NCI-H774 (cell line): ENCODE measurements around the gene DYRK1A.

Source experiments
- DNase-seq: peaks from one replicate; lab custom pipeline; 2025; lab: John Stamatoyannopoulos, UW

The DYRK1A gene

DNA sequence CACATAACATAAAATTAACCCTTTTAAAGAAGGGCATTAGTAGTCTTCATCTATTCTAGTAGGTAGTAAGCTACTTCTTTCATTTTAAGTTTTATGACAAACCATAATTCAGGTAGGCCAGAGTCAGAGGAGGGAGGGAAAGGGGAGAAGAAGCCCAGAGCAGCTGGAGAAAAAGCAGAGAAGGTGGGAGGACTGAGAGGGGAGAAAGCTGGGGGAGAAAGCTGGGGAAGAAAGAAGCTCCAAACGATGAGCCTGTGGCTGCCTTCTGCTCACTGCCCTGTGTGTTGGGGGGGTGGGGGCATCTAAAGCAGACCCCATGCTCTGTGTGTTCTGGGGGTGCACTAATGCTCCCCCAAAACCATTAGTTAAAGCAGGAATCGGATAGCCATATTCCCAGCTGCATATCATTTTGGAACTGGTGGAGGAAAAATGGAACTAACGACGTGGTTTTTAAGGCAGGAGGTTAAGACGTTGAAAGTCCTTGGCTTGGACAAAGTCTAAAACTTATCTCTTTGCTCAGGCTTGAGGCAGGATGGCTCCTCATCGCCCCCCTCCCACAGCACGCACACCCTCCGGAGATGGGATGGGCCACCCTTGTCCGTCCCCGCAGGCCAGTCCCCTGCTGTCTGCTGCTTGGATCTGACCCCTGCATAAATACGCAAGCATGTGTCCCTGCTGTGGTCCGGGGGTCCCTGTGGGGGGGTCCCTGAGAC, 184.2 kb downstream of the DYRK1A start:
- no peak for DNase-seq

DNA sequence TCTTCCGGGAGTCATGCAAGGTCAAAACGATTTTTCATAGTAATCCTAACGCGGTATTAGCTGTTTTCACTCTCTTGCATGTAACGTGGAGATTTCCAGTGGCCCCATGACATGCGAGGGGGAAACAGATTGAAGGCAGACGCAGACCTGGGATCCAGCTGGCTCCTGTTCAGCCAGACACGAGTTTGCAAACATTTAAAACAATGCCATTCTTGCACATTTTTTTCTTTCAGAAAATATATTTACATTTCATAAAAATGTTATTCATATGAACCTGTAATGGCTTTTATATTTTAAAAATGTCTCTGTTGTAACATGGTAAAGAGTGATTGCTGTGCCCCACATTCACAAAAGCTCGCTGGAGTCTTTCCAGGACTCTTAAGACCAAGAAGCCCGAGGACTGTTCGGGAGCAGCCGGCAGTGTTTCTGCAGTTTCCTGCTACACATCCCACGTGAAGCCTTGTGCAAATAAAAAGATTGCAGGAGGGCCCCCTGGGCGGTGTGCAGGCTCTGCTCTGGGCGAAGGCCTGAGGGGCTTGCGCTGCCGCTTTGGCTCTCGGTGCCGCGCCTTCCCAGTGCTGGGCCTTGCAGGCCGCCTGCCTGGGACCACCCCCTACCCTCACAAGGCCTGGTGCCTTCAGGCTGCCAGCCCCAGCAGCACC, 184.9 kb downstream of the DYRK1A start:
- DNase-seq: peak; percentile 1

DNA sequence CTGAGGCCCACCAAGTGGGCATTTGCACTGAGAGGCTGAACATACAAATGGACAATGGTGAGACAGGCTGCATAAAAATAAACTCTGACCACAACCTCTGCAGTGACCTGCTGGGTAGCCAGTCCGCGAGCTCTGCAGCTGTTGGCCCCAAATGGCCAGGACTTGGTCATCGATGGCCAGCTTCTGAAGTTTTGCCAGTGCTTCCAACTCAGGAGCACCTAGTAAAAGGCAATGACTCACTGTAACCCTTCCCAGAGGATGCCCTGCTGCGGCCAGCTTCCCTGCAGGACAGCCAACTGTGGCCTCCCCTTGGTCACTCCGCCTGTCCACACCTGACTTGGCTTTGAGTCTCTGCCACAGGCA, 185.4 kb downstream of the DYRK1A start:
- DNase-seq: no peak

- no peak for DNase-seq
Measured at GRCh38 chr21:37552496-37553029, 186.0 kb downstream of the DYRK1A start.

DNA sequence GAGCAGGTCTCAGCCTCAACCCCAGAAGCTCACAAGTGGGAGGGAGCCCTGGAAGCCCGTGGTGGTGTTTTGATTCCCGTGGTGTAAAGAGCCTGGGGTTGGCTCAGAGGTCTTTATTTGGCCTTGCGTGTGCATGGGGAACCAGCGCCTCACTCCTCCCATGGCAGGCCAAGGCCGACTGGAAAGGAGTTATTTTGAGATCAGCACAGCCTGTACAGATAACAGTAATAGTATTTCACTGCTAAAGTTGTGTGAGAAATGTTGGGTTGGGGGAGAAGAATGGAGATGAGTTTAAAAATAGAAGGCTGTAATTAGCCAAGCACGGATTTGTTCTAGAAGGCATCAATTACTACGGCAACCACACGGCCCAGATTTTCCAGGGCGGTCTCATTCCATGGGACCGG, 186.5 kb downstream of the DYRK1A start:
- no peak for DNase-seq

GRCh38 chr21:37554661-37555379, 188.2 kb downstream of the DYRK1A start:
- no peak for DNase-seq

GRCh38 chr21:37555672-37556261, 189.2 kb downstream of the DYRK1A start:
- DNase-seq: no peak

GRCh38 chr21:37557261-37557950, 190.8 kb downstream of the DYRK1A start:
- no peak for DNase-seq

- no peak for DNase-seq
Measured at GRCh38 chr21:37558676-37559211, 192.2 kb downstream of the DYRK1A start.

GRCh38 chr21:37560385-37560784, 193.8 kb downstream of the DYRK1A start:
- DNase-seq: no peak

DNA sequence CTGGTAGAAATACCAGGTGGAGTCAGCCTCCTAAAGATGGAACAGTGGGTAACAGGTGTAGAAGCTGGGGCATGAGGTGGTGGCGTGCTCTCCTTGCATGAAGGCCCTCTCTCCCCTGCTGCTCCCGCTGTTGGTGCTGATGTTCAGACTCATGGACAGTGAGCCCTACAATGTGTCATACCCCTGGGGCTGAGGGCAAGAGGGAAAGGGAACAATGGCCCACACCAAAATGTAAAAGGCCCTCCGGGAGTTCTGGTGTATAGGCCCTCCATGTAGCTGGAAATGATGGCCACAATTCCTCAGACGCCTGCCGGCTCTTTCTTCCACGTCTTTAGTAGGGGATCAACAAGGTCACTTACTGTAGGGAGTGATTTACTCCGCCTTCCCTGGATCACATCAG, 194.9 kb downstream of the DYRK1A start:
- no peak for DNase-seq

DNA sequence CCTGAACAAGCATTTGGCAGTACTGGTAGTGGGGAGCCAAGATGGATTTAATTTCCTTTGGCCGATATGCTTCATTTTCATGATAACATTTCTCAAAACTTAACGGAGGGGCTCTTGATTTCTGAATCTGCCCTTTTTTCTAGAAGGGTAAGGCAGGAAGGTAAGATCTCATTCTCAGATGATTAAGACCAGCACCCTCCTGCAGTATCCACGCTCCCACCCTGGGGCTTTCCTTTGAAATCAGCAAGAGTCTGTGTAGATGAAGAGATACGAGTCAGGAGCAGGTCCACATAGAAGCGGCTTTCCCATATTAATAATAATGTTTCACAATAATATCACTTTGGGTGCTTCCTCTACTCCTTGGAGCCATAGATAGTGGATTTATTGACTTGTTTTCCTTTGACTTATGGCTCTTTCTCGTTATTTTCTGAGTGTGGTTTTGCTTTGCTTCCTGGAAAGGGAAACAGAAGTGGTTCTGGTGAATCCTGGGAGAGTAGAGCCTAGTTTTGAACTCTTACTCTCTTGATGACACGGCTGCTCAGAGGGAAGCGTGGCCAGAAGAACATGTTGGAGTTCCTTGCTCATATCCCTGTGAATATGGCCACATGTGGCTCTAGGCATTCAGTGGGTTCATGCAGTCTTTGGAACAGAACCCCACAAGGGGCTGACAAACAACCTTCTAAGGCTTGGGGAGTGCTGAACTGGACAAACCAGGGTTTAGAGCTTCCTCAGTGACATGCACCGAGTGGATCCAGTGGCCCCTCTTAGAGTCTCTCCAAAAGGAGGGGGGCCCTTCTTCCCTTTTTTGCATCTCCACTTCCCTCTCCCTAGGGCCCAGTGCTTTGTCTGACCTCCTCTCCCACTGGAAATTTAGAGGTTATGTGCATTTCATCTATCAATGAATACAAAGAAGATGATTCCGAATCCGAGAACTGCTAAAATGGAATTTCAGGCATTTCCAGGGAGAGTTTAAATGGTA, 195.7 kb downstream of the DYRK1A start:
- DNase-seq: no peak

DNA sequence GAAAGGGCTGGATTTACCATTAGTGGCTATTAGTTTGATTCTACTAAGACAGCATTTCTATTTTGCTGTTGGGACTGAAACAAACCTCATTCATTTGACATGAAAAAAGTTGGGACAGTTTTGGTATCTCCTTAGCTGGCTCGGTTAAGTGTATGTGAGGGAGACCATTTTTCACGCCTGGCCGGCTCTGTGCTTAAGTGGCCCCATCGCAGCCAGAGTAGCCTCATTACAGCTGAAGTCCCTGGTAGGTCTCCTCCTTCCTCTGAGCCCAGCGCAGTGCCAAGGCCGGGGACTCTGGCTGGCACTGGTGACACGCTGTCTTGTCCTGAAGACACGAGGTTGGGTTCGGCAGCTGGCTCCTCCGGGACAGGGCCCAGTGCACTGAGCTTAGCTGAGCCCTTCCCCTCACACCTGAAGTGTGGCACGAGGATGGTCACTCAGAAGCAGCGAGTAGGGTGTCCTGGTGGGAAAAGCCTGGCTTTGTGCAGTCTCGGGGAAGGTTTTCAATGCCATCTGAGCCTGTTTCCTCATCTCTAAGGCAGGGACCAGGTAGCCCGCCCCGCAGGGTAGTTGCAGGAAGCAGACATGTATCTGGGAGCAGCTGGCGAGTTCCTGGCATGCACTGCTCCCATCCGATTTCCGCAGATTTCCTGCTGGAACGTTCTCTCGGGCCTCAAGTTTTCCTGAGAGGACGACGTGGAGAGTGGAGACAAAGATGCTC, 196.5 kb downstream of the DYRK1A start:
- no peak for DNase-seq

- peak; percentile 96 for DNase-seq
Measured at GRCh38 chr21:37563641-37564340, 197.2 kb downstream of the DYRK1A start.

DNA sequence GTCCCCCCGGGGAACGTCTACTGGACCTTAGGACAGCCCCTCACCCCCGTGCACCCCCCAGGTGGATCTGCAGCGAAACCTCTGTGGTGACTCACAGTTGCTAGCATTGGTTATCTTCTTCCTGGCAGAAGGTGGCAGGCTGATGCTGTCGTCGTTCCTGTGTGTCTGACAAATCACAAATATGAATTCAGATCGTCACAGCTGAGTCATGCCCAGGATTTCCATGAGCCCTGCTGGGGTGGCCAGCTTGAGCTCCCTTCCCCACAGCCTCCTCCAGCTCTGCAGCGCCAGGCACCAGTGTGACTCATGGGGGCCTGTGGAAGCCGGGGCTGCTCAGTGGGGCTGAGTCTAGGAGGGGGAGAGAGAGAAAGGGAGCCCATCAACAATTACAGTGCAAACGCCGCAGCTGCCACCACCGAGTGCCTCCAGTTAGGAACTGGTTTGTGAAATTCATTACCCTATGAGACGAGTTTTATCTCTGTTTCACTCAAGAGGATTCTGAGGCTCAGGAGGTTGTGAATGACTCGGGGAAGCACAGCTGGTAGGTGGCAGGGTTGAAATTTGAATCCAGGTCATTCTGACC, 197.9 kb downstream of the DYRK1A start:
- peak; percentile 67 for DNase-seq

- peak; percentile 67 for DNase-seq
Measured at GRCh38 chr21:37564924-37565529, 198.5 kb downstream of the DYRK1A start.

GRCh38 chr21:37565530-37566223, 199.1 kb downstream of the DYRK1A start:
- peak; percentile 39 for DNase-seq
